ENCODE measurements around the gene ZFAND5.

The ZFAND5 gene

DNA sequence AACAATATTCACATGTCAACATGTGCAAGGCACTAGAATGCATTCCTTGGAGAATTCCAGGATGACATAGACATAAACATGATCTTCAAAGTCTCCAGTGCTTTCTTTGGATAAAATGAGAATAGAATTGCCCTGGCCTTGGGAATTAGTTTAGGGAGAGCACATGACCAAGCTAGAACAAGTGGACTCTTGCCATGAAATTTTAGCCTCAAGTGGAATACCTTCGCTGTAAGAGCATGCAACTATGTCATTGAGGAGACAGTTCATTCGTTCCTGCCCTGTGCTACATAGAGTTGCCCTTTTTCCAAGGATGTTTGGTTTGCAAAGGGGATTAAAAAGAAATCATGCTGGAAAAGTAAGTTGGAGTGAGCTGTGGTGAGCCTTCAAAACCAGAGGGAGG lies 42.7 kb downstream of the ZFAND5 start:
- DNase-seq = no peak

DNA sequence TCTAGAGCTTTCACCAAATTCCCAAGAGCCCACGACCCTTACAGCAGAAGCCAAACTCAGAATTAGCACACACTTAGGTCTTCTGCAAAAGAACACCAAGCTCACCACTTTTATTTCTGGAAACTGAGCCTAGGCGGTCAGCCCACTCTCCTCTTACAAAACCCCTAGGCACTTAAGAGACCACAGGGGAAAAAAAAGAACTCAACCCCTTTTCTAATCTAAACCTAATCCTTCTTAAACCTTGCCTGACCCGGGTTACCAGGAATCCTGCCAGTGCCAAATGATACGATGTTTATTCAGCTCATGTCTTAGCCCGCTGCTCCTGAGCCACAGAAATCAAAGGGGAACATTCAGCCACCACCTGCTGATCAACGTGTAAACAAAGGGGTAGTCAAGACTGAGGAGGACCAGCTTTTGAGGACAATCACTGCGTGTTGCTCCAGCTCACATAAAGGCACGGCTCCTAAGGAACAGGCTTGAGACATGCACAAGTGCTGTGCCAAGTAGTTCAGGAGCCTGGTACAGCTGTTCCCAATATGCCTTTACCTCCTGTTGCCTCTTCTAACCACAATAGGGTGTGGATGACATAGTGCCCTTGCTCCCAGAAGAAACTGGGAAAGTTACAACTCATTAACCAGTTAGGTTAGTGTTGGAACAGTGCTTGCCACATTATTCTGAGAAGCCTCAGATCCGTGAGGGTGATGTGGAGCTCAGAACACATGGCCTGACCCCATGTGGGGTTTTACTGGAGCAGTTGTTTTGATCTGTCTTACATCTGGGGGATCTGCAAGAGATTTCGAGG lies 49.3 kb downstream of the ZFAND5 start:
- DNase-seq = no peak

DNA sequence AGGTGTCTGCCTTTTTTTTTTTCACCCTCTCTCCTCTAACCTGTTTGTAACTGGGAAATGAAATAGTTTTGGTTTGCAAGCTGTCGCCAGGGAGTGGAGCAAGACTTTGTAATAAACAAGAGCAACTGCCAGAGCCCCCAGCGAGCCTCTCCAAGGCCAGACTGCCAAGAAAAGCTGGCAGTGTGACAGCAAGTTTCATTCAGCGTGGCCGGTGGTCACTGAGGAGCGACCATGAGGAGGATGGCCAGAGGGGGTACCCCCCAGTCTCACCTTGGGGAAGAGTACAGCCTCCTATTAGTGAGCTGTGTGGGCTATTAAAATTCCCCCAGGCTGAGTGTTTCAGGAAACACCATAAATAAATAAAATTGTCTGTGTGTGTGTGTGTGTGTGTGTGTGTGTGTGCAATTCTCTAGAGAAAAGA lies 49.9 kb downstream of the ZFAND5 start:
- no peak for DNase-seq

DNA sequence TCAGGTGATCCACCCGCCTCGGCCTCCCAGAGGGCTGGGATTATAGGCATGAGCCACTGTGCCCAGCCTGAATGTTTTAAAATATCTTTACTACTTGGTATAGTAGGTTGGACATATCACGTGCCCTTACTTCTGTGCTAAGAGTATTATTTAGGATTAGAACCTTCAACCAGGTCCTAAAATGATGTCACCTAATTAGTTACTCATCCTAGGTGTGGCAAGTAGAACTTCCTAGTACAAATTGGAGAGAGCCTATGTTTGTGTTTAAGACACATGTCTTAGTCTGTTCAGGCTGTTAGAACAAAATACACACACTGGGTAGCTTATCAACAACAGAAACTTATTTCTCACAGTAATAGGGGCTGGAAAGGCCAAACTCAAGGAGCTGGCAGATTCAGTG lies 51.5 kb downstream of the ZFAND5 start:
- DNase-seq = no peak

DNA sequence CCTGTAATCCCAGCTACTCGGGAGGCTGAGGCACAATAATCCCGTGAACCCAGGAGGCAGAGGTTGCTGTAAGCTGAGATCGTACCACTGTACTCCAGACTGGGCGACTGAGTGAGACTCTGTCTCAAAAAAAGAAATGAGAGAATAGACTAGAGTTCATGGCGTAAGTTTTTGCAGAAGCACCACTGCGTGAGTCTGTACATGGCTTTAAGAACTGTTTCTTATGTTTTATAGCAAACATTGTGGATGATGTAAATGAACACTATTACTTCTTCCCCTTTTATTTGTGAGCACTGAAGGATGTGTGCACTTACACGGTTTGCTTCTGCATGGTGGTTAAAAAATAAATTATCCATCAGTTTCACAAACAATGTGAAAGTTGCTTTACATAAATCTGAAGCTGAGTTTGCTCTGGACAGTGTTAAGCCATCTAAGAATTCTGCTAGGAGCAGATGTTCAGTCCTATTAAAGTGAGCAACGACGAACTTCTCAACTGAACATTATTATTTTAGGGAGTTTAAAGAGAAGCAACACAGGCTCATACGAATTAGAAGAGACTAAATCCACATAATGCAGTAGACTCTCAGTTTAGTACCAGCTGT lies 52.5 kb downstream of the ZFAND5 start:
- DNase-seq = no peak

DNA sequence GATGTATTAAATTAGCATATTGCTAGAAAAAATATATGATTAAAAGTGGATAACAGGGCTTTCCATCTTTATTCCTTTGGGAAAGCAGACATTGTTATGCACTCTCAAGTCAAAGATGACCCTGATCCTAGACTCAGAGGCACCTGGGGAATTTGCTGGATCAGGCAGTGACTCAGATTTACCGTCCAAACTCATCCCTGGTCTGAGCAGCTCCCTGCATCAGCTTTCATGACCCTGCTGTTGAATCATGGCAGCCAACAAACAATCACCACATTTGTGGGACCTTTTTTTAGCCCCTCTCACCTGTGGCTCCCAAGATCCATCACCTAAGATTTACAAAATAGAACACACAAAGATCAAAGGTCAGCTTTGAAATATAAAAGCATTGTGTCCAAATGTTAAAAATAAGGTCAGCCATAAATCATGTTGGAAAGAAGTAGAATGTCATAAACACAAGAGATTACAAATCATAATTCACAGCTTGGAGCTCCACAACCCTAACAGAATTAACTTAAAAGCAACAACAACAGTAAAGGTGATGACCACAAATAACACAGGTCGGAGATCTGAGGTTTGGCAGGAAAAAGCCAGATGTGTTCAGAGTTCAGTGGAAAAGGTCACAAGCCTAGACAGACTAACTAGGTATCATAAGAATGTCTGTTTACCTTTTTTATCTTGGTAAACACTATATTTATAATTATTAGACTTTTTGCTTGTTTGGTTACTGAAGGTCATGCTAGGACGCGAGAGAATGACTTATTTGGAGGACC lies 55.5 kb downstream of the ZFAND5 start:
- no peak for DNase-seq

DNA sequence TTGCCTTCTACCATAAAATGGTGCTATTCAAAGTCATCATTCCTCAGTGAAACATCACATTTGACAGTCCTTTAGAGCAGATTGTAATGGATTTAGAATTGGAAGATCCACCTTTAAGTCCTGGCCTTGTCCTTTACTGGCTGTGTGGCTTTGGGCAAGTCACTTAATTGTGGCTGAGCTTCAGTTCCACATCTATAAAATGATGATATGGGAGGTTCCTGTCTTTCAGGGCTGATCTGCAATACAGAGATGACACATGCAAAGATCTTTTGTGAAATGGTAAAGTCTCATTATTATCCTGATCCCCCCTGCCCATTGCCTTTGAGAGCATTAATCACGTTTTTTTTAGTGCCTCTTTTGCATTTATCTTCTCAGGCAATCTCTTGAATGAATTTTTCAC lies 58.2 kb downstream of the ZFAND5 start:
- DNase-seq = no peak

DNA sequence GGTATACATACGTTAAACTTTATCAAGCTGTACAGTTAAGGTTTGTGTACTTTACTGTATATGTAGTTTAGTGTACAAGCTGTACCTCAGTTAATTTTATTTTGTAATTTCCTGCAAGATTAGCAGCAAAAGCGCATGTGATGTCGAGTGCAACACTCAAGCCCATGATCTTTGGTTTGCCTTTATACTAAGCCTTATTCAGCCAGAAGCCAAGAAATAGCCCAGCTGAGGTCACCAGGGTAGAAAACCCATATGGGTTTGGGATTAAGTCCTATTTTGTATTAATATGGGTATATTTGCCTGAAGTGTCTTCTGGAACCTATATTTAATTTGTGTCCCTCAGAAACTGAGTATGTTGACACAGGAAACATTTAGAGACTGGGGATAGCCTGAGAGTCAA lies 59.3 kb downstream of the ZFAND5 start:
- no peak for DNase-seq

DNA sequence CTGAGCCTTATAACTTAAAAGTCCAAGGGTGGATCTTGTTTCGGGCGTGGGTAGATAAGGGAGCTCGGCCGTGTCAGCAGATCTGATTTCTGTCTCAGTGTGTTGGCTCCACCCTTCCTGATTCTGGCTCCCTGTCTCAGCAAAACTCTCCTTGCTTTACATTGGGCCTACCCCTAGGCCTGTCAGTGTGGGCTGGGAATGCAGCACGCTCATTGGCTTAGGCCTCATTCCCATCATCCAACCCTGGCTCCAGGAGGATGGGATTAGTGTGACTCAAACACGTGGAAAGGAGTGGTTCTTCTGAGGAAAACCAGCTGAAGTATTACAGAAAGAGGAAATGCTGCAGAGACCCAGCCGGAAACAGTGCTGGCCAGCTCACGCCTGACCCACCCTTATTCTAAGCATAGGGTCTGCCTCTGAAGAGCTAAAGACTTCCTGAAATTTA lies 59.9 kb downstream of the ZFAND5 start:
- no peak for DNase-seq

DNA sequence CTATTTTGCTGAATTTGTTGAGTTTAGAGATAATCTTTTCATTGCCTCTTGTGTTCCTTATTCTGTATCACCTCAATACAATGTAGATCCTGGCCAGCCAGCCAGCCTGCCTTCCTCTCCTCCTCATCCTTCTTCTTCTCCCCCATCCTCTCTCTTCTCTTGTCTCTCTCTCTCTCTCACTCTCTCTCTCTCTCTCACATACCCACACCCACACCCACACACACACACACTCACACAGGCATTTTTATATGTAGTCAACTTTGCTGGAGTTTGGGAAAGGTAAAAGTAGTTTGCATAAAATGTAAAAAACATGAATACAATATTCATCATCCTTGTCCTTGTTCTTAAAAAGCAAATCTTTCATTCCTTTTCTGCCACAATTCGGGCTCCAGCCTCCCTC lies 60.5 kb downstream of the ZFAND5 start:
- no peak for DNase-seq
